NCI-H446 treated with DMSO at 0.1 percent for 48 hours (cell line): ENCODE results near the gene C16orf86.

Experiments used
- DNase-seq: peaks from one replicate; lab custom pipeline; 2025; lab: John Stamatoyannopoulos, UW

Gene C16orf86, protein sequence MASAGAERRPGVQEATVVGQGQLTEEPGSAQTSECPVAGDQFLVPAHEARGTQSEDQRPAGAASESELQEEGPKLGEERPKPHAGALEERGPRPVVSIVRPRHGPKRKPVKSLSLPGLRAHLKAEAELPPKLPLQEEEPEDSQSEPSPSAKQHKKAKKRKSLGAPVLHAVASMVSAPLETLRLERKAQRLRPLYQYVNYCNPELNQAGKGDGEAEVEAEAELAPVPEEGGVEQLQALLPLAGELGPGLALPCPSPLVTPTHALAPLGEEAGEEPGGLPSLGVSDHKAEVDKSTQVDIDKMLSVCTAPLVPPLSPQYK

GRCh38 chr16:67666559-67667452 is at the start of gene C16orf86, which contains the start of gene ENKD1:
Gene C16orf86 (plus strand): TSS chr16:67666814. CDS start chr16:67666971, 157 bp downstream.
Gene ENKD1 (minus strand): TSS chr16:67666750. CDS start chr16:67666442, 308 bp downstream.
- peak; percentile 12 for DNase-seq

- no peak for DNase-seq
Measured at GRCh38 chr16:67628216-67628615, 38.4 kb upstream of the C16orf86 start.

DNA sequence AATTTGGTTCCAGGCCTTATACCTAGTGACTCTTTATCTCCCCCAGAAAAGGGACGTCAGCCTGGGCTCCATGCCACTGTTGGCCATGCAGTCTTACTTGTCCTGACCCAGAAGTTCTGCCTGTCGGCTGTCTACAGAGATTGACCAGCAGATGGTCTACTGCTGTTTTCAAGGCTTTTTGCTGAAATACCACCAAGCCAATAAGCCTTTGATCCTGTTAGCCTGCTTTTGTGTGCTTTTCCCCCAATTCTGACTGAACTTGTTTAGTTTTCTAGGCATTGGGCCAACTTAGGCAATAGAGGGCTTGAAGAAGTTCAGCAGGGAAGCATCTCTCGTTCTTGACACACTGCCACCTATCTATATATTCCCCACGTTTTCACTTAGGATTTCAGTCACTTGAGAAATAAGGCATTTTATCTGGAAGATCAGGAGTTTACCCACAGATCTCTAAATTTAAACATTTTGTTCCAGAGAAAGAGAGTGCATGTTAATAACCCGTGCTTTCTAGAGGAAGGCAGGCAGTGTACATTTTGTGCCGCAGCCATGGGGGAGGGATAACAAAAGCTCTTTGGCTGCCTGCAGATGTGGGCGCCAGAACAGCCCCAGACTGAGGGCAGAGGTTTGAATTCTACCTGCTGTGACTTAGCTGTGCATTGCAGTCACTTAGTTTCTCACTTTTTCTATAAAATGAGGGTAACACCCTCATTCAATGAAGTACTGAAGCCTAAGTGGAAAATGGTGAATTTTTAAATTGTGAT is 34.0 kb upstream of the C16orf86 start:
- no peak for DNase-seq

- DNase-seq, result no peak
Measured at GRCh38 chr16:67636713-67637112, 29.9 kb upstream of the C16orf86 start.

DNA sequence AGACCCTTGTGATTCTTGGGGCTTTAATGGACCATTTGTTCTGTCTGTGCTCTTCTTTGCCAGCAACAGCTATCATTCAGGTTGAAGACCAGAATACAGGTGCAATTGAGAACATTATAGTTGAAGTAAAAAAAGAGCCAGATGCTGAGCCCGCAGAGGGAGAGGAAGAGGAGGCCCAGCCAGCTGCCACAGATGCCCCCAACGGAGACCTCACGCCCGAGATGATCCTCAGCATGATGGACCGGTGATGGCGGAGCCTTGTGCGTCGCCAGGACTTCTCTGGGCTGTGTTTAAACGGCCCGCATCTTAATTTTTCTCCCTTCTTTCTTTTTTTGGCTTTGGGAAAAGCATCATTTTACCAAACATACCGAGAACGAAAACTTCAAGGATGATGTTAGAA is 29.0 kb upstream of the C16orf86 start:
- no peak for DNase-seq

GRCh38 chr16:67641779-67642708 is 24.6 kb upstream of the C16orf86 start:
- peak; percentile 66 for DNase-seq

GRCh38 chr16:67644038-67644437 is 22.6 kb upstream of the C16orf86 start:
- DNase-seq, result no peak

GRCh38 chr16:67645397-67646121 is 21.1 kb upstream of the C16orf86 start:
- no peak for DNase-seq

DNA sequence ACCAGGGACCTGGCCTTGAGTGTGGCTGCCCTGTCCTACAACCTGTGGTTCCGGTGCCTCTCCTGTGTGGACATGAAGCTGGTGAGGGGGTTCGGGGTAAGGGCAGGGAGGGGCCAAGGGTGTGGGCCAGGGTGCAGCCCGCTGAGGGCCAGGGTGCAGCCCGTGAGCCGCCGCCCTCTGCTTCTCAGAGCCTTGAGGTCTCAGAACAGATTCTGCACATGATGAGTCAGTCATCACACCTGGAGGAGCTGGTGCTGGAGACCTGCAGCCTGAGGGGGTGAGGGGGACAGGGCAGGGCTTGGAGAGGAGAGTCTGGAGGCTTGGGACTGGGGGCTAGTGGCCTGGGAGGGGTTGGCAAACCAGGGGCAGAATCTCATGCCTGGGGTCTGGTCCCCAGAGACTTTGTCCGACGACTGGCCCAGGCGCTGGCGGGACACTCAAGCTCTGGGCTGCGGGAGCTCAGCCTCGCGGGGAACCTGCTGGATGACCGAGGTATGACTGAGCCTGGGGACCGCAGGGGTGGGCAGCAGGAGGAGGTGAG is 19.4 kb upstream of the C16orf86 start:
- DNase-seq, result no peak

GRCh38 chr16:67647681-67648080 is 18.9 kb upstream of the C16orf86 start:
- DNase-seq, result no peak

DNA sequence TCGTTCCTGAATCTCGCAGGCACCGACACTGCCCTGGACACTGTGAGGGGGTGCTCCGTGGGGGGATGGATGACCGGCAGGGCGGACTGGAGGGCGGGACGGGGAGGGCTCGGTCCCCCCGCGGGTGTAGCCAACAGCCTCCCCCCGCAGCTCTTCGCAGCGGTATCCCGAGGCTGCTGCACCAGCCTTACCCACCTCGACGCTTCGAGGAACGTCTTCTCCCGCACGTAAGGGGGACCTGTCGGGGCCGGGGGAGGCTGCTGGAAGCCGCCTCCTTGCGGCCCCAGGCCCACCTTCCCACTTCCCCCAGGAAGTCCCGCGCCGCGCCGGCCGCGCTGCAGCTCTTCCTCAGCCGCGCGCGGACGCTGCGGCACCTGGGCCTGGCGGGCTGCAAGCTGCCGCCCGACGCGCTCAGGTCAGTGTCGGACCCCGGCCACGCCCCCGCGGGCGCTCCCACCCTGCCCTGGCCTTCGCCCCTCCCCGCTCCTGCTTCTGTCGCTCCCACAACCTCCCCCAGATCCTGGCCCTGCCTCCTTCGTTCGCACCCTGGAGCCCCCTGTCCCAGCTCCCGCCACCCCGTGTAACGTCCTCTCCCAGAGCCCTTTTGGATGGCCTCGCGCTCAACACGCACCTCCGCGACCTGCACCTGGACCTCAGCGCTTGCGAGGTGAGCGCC is 18.4 kb upstream of the C16orf86 start:
- DNase-seq, result no peak

DNA sequence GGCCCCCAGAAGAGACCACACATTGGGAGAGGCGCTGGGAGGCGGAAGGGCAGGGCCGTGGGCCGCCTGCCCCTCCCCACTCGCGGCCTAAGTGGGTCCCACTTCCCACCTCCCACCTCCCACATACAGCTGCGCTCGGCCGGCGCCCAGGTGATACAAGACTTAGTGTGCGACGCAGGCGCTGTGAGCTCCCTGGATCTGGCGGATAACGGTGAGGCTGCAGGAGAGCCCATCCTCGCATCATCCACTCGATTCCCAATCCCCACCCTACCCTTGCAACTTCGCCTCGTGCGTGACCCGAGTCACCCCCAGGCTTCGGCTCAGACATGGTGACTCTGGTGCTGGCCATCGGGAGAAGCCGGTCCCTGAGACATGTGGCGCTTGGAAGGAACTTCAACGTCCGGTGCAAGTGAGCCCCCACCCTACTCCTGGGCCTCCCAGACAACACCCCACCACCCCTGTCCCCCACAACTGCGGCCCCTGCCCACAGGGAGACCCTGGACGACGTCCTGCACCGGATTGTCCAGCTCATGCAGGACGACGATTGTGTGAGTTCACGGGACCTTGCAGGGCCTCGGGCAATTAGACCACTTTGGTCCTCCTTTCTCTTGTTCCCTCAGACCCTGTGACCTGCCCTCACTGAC is 17.7 kb upstream of the C16orf86 start:
- DNase-seq, result no peak

GRCh38 chr16:67649494-67649931 is 17.1 kb upstream of the C16orf86 start:
- DNase-seq, result no peak

DNA sequence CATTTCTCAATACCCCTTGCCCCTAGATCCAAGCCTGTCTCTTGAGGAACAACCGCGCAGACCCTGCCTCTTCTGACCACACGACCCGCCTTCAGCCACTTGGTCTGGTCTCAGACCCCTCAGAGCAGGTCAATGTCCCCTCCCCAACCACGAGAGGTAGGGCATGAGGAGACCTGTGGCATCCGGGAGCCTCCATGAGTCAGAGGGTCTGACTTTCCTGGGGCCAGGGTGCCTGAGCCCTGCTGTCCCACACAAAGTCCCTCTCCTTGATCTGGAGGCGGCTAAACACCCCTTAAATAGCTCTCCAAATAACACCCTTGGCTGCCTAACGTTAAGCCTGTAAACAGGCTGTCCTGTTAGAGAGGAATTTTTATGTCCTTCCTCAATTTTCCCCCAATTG is 16.6 kb upstream of the C16orf86 start:
- no peak for DNase-seq

- no peak for DNase-seq
Measured at GRCh38 chr16:67651039-67651438, 15.6 kb upstream of the C16orf86 start.

DNA sequence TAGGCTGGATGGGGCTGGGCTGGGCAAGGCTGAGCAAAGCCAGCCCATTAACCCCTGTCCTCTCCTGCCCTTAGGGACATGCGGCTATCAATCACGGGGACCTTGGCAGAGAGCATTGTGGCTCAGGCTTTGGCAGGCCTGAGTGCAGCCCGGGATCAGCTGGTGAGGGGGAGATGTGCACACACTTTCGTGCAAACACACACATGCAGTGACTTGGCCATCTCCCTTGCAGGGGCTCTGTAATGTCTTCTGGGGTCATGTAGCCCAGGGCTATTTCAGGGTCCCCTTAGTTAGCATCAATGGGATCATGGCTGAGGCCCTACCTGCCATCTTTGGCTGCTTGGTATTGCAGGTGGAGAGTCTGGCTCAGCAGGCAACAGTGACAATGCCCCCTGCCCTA is 14.8 kb upstream of the C16orf86 start:
- no peak for DNase-seq

GRCh38 chr16:67652578-67653127 is 14.0 kb upstream of the C16orf86 start:
- no peak for DNase-seq

DNA sequence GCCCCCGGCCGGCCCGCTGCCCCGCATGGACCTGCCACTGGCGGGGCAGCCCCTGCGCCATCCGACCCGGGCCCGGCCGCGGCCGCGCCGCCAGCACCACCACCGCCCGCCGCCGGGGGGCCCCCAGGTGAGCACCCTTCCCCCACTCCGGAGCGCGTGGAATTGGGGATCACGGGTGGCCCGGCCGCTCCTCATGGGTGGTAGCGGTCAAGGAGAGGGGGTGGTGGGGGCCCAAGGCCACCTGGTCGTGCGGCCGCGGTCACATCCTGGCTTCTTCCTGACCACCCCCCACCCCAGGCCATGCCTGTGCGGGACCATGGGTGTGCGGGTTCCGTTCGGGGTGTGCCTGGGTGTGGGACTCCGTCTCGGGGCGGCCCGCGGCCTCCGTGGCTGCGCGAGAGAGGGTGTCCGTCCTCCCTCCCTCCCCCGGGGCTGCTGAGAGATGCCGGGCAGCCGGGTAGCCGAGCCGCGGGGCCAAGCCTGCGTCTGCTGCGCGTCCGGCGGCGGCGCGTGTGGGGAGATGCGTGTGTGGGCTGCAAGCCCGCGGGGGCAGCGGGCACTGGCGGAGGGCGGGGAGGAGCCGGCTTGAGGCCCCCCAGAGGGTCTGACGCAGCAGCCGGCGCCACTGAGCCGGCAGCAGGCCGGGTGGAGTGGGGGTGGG is 13.4 kb upstream of the C16orf86 start:
- DNase-seq, result no peak
